ENCODE measurements around the gene ASIC4.

DNA sequence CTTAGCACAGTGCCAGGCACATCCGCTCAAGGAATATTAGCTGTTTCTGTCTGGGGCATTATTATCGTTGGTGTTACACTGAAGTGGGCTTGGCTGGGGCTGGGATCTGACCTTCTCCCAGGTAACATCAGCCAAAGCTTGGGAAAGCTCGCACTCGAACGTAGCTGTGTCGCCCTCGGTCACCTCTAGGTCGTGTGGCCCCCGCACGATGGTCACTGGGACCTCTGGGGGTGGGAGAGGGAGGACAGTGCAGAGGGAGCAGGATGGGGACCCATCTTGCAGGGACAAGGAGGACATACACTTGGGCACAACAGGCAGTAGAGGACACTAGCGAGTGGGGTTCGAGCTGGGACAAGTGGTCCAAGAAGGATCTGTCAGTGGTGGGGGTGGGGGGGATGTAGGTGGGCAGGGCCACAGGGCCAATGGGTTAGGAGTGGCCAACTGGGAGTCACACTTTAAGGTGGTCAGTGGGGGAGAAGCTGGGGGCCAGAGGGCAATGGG is 39.2 kb downstream of the ASIC4 start:
- TF ChIP-seq, protein P1, sequence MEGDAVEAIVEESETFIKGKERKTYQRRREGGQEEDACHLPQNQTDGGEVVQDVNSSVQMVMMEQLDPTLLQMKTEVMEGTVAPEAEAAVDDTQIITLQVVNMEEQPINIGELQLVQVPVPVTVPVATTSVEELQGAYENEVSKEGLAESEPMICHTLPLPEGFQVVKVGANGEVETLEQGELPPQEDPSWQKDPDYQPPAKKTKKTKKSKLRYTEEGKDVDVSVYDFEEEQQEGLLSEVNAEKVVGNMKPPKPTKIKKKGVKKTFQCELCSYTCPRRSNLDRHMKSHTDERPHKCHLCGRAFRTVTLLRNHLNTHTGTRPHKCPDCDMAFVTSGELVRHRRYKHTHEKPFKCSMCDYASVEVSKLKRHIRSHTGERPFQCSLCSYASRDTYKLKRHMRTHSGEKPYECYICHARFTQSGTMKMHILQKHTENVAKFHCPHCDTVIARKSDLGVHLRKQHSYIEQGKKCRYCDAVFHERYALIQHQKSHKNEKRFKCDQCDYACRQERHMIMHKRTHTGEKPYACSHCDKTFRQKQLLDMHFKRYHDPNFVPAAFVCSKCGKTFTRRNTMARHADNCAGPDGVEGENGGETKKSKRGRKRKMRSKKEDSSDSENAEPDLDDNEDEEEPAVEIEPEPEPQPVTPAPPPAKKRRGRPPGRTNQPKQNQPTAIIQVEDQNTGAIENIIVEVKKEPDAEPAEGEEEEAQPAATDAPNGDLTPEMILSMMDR (conservative IDR thresholded peaks at IDR 0.05; ENCODE audit: low read length) = no peak
- no peak for TF ChIP-seq EZH2phosphoT487 (IDR thresholded peaks at IDR 0.05; ENCODE audit: borderline replicate concordance, low read depth, low read length)

Measured in OCI-LY7 (cell line).